Fibroblast of lung (primary cell): Measurements from ENCODE around the gene IFI44L.

Experiments used
- CTCF ChIP-seq, 2 donors: IDR thresholded peaks in 1 of 2; conservative IDR thresholded peaks in 1 of 2; 1 replicate in 1 of 2; 2 replicates in 1 of 2; pipeline ENCODE4 v1.5.1; 2011 to 2012; ENCODE audit warnings: low read length in 2 of 2, control low read depth in 1 of 2, inconsistent platforms in 1 of 2, low read depth in 1 of 2, mild to moderate bottlenecking in 1 of 2
- EZH2 ChIP-seq: IDR thresholded peaks from 2 replicates; pipeline ENCODE4 v1.5.1; 2012; ENCODE audit warnings: low read length, control low read depth, mild to moderate bottlenecking; ENCODE audit errors: missing control alignments

GRCh38 chr1:78687914-78688313 is 67.7 kb downstream of the IFI44L start:
- TF ChIP-seq CTCF (conservative IDR thresholded peaks at IDR 0.05 in 1 of 2, IDR thresholded peaks at IDR 0.05 in 1 of 2; ENCODE audit: low read depth in 1 of 2, low read length in 2 of 2) (no peak), EZH2 (no peak)
